CD4-positive, alpha-beta T cell treated with Interleukin-17A for 1 hour (primary cell): ENCODE measurements around the gene SLC9A2.

Experiments used
- DNase-seq: peaks from one replicate; pipeline ENCODE4 v3.0.0-alpha.2; 2020

Gene SLC9A2

DNA sequence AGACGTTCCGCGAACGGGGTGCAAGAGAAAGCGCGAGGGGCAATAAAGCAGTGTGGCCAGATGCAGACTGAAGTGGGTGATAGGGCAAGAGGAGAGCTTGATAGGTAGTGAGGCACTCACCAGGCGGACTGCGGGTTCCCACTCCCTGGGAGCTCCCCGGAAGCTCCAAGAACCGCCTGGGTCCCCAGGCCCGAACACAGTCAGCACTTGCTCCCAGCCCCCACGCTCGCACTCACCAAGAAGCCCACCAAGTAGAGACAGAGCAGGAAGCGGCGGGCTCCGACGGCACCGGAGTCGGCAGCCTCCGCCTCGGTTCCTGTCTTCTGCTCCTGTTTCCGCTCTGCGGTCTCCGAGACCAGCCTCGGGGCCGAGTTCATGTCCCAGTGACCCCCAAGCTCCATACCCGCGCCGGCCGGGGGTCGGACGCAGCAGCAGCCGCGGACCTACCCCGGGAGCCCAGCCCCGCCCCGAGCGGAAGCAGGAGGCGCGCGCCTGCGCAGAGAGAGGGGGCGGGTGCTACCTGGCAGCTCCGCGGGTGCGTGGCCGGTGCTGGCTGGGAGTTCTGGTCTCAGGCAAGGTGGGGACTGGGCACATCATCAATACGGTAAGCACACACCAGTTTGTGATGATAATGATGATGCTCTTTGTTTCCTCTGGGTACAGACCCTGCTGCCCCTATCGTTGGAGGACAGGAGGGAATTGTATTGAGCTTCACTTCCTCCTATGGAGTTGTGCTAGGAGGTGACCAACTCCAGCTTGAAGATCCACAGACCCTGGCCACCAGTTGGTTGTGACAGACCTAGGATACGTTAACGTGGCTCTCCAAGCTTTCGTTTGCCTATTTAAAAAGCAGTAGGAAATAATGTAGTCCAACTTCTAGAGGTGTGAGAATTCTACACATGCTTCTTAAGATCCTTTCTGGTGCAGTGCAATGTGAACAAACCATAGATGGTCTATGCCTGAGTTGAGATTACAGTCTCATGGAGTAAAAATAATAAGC, 117.4 kb downstream of the SLC9A2 start:
- DNase-seq, result peak; percentile 82

DNA sequence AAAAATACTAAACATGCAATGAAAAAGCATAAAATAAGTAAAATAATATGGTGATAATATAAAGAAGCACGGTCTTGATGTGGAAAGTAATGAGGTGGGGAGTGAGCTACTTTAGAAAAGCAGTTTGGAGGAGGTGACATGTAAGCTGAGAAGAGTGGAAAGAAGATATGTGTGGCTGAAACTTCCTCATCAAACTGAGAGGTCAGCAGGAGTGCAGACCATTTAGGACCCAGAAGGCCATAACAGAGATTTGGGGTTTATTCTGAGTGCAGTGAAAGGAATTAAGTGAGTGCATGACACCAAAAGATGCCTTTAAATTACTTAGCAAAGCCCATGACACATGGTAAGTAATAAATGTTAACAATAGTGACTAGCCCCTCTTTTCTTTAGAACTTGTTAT, 118.1 kb downstream of the SLC9A2 start:
- no peak for DNase-seq

DNA sequence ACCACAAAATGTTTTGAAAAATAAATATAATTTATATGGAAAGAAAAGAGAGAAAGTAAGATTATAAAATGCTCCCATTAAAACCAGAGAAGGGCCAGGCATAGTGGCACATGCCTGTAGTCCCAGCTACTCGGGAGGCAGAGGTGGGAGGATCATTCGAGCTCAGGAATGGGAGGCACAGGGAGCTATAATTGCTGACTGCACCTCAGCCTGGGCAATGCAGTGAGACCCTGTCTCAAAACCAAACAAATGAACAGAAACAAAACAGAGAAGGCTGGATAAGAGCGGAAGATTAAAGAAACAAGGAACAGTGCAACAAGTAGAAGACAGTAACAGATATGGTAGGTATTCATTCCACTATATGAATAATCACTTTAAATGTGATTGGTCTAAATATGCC, 123.9 kb downstream of the SLC9A2 start:
- no peak for DNase-seq

DNA sequence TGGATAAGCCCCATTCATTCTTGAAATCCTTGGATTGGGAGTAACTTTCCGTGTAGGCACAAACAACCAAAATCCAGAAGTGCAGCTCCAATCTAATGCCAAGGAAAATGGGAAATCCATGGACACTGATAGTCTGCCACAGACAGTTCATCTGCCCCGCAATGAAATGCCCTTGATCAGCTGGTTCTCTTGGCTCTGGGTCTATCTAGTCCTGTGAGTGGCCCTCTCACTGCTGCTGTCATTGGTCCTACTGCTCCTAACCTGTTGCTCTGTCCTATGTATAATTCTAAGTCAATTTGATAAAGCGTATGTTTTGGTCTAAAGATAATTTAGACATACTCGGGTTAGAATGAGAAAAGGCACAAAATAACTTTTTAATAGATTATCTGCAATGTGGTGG, 128.8 kb downstream of the SLC9A2 start:
- no peak for DNase-seq

DNA sequence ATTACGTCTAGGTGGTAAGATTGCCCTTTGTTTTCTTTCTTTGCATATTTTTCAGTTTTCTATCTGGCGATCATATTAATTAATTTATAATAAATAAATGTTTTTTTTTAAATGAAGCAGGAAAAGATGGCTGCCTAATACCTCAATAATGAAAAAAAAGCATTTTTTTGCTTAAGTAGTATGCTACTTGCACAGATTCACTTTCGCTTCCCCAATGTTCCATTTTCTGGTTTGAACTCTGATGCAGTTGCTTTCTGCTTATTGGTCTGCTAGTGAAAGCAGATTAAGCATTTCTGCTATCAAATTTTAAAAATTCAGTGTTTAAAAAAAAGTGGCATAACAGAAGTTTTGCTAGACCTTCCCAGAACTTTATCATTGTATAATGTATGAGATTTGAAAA, 130.6 kb downstream of the SLC9A2 start:
- no peak for DNase-seq

DNA sequence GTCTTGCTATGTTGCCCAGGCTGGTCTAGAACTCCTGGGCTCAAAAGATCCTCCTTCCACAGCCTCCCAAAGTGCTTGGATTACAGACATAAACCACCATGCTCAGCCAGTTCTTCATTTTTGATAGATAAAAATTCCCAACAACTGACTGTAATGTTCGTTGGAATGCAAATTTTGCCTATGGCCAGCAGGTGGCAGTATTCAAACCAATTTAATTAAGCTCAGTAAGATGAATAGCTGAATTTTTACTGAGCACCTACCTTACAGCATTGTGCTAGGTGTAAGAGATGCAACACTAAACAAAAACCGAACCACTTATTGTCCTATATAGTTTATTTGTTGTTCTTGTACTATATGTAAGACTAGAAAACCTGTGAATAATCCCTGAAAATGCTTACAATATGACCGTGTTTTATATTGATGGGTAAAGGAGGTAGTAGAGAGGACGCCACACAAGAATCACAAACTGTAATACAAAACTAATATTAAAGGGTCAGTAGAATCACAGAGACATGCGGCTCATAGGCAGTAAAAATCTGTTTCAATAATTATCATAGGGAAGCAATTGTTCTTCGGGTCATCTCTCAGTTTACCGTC, 134.3 kb downstream of the SLC9A2 start:
- peak; percentile 48 for DNase-seq

DNA sequence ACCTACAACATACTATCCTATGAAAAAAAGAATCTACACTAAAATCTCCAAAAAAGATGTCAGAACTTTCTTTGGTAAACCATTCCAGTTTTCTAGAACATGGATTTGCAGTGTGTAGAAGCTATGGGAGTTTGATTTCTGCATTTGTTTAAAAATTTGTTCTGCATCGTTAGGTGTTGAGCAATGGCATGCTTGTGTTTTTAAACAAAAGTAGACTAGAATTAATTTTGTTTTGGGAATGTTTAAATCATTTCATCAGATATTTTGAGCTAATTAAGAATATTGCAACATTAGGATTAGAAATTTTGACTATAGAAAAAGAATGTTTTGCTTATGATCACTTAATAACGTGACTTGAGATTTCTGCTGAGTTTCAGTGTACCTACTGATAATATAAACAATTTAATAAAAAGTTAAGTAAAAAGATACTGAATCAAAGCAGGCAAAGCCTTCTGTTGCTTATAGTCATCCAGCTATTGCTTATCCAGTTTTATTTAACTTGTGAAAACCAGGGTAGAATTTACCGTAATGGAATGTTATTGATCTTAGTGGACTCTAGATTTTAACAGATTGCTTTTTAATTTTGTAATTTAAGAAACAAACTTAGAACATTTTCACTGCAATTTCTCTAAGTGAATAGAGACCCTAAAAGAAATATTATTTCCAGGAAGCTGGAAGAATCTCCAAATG, 135.2 kb downstream of the SLC9A2 start:
- DNase-seq, result no peak

DNA sequence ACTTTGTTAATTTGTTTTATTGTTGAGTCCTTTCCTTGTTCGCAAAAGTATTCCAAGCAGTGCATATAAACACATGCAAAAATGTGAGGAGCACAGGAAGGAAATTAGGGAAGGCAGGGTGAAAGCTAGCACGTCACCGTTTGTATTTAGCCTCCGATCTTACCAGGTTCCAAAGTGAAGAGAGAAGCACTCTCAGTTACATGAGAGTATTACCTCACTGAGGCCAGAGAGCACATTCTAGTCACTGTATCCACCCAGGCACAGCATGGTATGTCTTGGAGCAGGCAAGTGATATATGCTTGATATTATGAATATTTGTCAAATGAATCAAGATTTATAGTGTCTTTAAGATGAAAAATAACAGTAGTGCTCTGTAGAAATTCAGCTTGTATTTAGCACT, 135.9 kb downstream of the SLC9A2 start:
- DNase-seq, result no peak

DNA sequence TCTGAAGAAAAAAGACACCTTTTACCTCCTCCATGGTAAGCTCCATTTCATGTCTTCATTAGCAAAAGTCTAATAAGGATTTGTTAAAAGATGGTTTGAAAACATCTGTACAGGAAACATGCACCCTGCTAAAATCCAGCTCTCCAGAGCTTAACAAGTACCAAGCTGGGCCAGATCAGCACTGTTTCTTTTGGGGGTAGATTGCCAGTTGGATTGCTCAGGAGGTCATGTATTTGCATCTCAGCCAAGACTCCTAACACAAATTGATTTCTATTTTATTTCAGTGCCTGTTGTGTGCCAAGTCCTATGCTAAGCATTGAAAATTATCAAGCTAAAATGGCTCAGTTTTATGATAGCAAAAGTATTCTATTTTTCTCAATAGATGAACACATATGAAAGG, 139.1 kb downstream of the SLC9A2 start:
- DNase-seq, result no peak
